Epidermal melanocyte (primary cell): Measurements from ENCODE around the gene GID4.
A peak's percentile ranks its signal among the peaks of the same experiment; 100 is the strongest.
"Not testable (repeated sequence)": the region's sequence is repeated elsewhere in the genome, so short reads cannot be mapped to it uniquely, and the experiment has no call there.

Experiments
- DNase-seq: peaks from one replicate; pipeline ENCODE4 v3.0.0; 2011; ENCODE audit warnings: low spot score; ENCODE audit not compliant: insufficient read length

The GID4 gene

GRCh38 chr17:18038861-18039534, at the start of gene GID4, which contains the start of gene ATPAF2:
Gene GID4, plus strand, starts transcription at chr17:18039408. Its CDS starts 57 bp downstream, at chr17:18039465.
Gene ATPAF2, minus strand, starts transcription at chr17:18039168. Its CDS starts 155 bp downstream, at chr17:18039013.
- peak; percentile 92 for DNase-seq

- DNase-seq = no peak
Measured at GRCh38 chr17:17989618-17990017, 49.6 kb upstream of the GID4 start.

- DNase-seq = no peak
Measured at GRCh38 chr17:17990282-17990681, 48.9 kb upstream of the GID4 start.

- no peak for DNase-seq
Measured at GRCh38 chr17:17993366-17993765, 45.8 kb upstream of the GID4 start.

GRCh38 chr17:17993852-17994251, 45.4 kb upstream of the GID4 start:
- DNase-seq = no peak

- no peak for DNase-seq
Measured at GRCh38 chr17:17994271-17995069, 44.7 kb upstream of the GID4 start.

- DNase-seq = not testable (repeated sequence)
Measured at GRCh38 chr17:17995887-17996286, 43.3 kb upstream of the GID4 start.

GRCh38 chr17:17998934-17999333, 40.3 kb upstream of the GID4 start:
- DNase-seq = no peak

- no peak for DNase-seq
Measured at GRCh38 chr17:17999364-18000029, 39.7 kb upstream of the GID4 start.

GRCh38 chr17:18000030-18000408, 39.2 kb upstream of the GID4 start:
- no peak for DNase-seq

- DNase-seq = no peak
Measured at GRCh38 chr17:18002171-18002570, 37.0 kb upstream of the GID4 start.

GRCh38 chr17:18004345-18004744, 34.9 kb upstream of the GID4 start:
- DNase-seq = no peak

GRCh38 chr17:18004884-18005305, 34.3 kb upstream of the GID4 start:
- no peak for DNase-seq

GRCh38 chr17:18005496-18005895, 33.7 kb upstream of the GID4 start:
- DNase-seq = no peak

GRCh38 chr17:18006495-18007239, 32.5 kb upstream of the GID4 start:
- DNase-seq = no peak

- peak; percentile 68 for DNase-seq
Measured at GRCh38 chr17:18008496-18009268, 30.5 kb upstream of the GID4 start.

- DNase-seq = no peak
Measured at GRCh38 chr17:18009609-18010420, 29.4 kb upstream of the GID4 start.

- DNase-seq = no peak
Measured at GRCh38 chr17:18011286-18011685, 27.9 kb upstream of the GID4 start.

- no peak for DNase-seq
Measured at GRCh38 chr17:18014006-18014405, 25.2 kb upstream of the GID4 start.

GRCh38 chr17:18015593-18015992, 23.6 kb upstream of the GID4 start:
- no peak for DNase-seq
